Neural cell (in vitro differentiated cells): ENCODE data around the gene EXOC2.

ENCODE experiments used
- POLR2AphosphoS5 ChIP-seq: IDR thresholded peaks from 2 replicates; pipeline ENCODE4 v1.6.1; 2012
- RAD21 ChIP-seq: fragments of 450-650 bp; conservative IDR thresholded peaks from 2 replicates; pipeline ENCODE4 v1.6.1; 2014; ENCODE audit warnings: antibody characterized with exemption, mild to moderate bottlenecking, moderate library complexity
- TF ChIP-seq, protein P1 (sequence below): fragments of 450-650 bp; IDR thresholded peaks from 2 replicates; pipeline ENCODE4 v1.5.1; 2014; ENCODE audit warnings: antibody characterized with exemption, mild to moderate bottlenecking, moderate library complexity; ENCODE audit not compliant: poor library complexity, severe bottlenecking

DNA sequence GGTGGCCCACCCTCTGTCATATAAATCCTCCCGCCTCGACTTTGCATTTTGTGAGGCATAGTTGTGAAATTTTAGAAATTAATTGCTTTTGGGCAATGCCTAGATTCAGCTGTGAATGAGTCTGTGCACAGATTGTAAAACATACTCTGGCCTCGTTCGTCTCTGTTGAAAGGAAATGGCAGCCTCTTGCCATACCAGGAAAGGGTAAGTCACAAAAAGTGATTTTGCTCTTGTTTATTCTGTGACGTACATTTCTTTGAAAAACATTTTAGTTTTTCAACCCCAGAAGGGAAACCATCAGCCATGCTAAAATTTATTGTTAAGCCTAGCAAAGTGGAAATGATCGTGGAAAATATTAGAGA is 15.3 kb upstream of the EXOC2 start:
- TF ChIP-seq, protein P1, sequence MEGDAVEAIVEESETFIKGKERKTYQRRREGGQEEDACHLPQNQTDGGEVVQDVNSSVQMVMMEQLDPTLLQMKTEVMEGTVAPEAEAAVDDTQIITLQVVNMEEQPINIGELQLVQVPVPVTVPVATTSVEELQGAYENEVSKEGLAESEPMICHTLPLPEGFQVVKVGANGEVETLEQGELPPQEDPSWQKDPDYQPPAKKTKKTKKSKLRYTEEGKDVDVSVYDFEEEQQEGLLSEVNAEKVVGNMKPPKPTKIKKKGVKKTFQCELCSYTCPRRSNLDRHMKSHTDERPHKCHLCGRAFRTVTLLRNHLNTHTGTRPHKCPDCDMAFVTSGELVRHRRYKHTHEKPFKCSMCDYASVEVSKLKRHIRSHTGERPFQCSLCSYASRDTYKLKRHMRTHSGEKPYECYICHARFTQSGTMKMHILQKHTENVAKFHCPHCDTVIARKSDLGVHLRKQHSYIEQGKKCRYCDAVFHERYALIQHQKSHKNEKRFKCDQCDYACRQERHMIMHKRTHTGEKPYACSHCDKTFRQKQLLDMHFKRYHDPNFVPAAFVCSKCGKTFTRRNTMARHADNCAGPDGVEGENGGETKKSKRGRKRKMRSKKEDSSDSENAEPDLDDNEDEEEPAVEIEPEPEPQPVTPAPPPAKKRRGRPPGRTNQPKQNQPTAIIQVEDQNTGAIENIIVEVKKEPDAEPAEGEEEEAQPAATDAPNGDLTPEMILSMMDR, result no peak
- TF ChIP-seq RAD21, result no peak
- TF ChIP-seq POLR2AphosphoS5, result no peak
